ENCODE results near the gene MYT1.
"Not testable (repeated sequence)": the region's sequence is repeated elsewhere in the genome, so short reads cannot be mapped to it uniquely, and the experiment has no call there.

The MYT1 gene

DNA sequence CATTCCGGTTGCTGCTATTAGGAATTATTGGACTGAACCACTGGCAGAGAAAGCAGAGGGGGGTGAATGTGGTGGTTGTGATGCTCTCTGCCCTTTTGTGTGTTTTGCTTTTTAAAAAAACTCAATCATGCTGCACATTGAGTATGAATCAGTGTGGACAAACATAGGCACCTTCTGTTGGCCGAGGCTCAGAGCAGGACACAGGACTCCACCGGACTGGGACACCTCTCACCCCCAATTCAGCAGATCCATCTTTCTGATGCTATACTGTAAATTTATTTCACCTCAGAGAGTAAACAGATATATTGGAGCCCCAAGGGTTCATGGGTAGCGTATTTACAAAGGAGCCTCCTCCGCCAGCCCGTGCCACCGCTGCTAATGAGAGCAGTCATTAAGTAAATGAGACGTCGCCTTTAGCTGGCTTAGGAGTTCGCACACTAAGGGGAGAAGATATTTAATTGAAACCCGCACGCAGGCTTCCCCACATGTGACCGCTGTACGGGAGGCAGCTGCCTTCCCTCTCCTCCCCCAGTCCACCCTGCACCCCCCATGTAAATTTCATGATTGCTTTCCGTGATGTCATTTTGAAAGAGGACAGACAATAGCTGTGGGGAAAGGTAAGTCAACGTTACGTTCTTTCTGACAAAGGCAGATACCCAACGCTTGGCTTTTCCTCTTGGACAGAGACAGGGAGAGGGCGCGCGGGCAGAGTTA is at the start of gene MYT1:
MYT1 (plus strand) TSS at position 330 of the 714 bp plus-strand sequence. CDS start 34,410 bp downstream, outside the sequence.
- no peak for DNase-seq

DNA sequence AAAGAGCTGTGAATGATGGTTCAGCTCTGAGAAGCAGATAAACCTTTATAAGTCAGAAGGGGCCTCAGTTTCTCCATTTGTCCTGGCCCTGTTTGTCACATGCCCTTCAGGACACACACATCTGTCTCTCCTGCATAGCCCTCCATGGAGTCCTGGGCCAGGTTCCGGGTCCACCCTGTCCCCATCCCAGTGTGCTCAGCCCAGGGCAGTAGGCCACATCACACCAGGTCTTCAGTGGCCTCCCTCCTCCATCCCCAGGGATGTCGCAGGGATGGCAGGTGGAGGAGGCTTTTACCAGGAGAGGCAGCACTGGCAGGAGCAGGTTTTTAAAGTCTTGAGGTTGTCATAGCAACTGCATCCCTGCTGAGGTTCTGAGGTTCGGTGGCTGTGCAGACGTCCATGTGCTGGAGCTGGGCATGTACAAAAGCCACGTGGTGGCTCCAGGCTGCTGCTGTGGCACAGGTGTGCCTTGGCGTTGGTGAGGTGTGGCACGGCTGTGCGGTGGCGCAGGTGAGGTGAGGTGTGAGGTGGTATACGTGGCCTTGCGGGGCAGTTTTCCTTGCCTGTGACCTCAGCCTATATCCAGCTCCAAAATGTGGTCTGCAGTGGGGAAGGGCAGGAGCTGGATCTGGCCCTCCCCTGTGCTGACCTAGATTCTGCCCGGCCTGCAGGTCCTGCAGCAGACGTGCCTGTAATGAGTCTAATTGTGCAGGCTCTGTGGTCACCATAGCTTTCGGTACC is 48.9 kb upstream of the MYT1 start:
- DNase-seq, result peak; percentile 18

DNA sequence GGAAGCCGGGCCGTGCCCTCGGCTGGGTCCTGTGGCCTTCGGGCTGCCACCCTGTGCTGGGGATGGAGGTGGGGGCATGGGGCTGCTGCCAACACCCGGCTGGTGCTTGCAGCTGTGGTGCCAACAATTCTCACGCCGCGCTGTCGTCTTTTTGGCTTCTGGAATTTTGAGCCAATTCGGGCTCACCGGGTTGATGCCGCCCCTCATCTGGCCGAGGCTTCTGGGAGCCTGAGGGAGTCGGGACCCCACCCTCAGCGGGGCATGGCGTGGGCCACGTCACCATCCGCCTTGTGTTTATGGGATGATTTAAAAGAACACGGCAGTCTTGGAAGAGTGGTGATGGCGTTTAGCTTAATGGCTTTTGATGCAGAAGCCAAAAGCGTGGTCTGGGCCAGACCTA is 48.2 kb upstream of the MYT1 start:
- DNase-seq, result peak; percentile 29

DNA sequence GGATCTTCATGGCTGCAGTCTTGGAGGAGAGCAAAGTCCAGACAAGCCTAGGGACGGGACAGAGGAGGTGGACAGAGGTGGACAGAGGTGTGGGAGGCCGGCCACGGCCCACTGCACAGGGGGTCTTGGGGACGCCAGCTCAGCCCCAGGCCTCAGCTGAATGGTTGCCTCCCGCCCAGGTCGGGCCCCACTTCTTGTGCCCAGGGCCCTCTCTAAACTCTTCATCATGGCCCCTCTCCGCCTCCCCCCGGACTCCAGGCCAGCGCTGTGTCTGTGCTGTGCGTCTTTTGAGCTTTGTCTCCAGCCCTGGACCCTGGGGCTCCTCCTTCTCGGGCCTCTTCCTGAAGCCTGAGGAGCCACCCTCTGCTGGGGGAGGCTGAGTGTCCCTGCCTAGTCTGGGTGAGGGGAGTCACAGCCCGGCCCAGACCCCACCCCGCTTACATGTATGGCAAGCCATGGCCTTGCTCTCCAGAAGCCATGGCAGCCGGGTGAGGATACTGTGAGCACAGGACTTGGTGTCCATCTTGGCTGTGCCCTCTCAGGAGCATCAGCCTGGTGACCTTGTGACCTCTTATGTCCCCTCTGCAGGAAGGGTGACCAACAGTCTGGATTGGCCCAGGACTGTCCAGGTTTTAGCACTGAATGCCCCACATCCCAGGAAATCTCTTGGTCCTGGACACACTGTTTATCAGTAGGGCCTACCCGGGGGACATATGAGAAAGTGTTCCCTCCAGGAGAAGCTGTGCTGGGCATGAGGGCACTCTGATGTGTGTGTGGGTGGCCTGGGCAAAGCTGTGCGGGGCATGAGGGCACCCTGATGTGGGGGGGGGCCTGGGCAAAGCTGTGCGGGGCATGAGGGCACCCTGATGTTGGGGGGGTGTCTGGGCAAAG is 47.5 kb upstream of the MYT1 start:
- DNase-seq, result peak; percentile 10

DNA sequence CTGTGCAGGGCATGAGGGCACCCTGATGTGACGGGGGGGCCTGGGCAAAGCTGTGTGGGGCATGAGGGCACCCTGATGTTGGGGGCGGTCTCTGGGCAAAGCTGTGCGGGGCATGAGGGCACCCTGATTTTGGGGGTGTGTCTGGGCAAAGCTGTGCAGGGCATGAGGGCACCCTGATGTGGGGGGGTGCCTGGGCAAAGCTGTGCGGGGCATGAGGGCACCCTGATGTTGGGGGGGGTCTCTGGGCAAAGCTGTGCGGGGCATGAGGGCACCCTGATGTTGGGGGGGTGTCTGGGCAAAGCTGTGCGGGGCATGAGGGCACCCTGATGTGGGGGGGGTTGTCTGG is 46.8 kb upstream of the MYT1 start:
- peak; percentile 3 for DNase-seq

DNA sequence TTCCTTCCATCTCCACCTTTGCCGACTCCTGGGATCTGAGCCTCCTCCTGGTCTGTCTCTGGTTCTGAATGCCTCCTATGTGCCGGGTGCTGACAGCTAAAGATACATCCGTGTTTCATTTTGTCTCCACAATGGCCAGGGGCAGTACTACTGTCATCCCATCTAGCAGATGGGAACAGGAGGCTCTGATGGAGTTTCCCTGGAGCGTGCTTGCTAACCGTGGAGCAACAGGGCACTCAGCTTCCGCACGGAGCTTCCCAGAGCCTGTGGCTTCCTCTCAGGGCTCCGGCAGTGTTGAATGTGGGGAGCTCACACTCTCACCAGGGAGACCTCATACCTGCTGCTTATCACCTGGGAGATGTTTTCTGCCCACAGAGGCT is 45.0 kb upstream of the MYT1 start:
- DNase-seq, result peak; percentile 21

DNA sequence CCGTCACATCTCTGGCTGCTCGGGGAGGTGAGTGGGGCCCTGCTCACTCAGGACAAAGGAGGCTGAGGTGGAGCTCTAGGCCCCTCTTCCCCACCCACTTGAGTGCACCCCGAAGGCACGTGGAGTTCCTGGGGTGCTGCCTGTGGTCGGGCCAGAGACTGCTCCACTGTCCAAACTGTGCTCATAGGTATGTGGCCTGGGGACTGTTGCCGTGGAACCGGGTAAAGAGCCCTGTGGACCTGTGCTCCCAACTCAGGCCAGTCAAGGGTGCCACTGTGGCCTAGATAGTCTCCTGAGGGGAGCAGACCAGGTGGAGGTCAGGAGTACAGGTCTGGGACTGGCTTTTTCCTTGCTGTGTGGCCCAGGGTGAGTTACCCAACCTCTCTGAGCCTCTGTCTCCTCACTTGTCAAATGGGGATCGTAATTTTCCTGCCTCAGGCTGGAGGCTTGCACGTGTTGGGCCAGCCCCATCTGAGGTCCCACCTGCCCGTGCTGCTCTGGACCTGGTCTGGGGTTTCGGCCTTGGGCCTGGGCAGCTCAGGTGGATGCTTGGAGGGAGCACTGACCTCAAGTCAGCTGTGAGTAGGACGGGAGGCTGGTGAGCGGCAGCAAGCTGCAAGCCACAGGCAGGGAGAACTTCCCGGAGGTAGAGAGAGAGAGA is 44.4 kb upstream of the MYT1 start:
- DNase-seq, result peak; percentile 28

DNA sequence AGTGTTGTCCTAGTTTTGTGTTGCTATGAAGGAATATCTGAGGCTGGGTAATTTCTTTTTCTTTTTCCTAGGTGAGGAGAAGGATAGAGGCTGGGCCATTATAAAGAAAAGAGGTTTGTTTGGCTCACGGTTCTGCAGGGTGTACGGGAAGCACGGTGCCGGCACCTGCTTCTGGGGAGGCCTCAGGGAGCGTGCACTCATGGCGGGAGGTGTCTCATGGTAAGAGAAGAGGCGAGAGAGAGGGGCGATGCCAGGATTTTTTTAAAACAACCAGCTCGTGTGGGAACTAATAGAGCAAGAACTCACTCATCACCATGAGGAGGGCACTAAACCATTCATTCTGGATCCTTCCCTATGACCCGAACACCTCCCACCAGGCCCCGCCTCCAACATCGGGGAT is 42.7 kb upstream of the MYT1 start:
- DNase-seq, result peak; percentile 18

DNA sequence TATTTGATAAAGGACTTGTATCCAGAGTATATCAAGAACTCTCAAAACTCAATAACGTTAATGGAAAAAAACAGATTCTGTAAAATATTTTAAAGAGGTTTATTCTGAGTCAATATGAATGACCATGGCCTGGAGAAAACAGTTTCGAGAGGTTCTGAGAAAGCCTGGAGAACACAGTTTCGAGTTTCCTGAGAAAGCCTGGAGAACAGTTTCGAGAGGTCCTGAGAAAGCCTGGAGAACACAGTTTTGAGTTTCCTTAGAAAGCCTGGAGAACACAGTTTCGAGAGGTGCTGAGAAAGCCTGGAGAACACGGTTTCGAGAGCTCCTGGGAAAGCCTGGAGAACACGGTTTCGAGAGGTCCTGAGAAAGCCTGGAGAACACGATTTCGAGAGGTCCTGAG is 41.3 kb upstream of the MYT1 start:
- not testable (repeated sequence) for DNase-seq

DNA sequence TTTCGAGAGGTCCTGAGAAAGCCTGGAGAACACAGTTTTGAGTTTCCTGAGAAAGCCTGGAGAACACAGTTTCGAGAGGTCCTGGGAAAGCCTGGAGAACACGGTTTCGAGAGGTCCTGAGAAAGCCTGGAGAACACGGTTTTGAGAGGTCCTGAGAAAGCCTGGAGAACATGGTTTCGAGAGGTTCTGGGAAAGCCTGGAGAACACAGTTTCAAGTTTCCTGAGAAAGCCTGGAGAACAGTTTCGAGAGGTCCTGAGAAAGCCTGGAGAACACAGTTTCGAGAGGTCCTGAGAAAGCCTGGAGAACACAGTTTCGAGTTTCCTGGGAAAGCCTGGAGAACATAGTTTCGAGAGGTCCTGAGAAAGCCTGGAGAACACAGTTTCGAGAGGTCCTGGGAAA is 40.7 kb upstream of the MYT1 start:
- DNase-seq, result not testable (repeated sequence)

DNA sequence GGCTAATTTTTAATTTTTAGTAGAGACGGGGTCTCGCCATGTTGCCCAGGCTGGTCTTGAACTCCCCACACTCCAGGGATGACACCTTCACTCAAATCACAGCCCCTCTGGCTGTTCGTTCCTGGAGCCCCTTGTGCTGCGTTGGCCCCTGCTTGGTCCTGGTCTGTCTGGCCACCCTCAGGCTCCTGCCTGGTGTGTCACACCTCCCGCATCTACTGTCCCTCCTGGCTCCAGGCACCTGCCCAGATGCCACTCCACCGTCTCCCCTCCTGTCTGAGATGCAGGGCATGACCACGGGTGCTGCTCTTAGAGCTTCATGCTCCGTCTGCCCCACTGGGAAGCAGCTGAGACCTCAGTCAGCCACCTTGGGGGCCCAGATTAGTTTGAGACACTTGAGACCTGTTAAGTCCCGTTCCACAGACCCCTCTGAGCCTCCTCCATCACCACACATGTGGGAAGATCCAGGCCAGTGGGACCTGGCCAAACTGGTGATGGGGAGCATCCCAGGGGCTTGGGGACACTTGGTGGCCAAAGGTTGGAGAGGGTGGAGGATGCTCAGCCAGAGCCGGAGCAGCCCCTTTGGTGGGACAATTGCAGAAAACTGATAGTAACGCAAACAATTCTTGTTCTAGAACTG is 35.0 kb upstream of the MYT1 start:
- DNase-seq, result peak; percentile 15

DNA sequence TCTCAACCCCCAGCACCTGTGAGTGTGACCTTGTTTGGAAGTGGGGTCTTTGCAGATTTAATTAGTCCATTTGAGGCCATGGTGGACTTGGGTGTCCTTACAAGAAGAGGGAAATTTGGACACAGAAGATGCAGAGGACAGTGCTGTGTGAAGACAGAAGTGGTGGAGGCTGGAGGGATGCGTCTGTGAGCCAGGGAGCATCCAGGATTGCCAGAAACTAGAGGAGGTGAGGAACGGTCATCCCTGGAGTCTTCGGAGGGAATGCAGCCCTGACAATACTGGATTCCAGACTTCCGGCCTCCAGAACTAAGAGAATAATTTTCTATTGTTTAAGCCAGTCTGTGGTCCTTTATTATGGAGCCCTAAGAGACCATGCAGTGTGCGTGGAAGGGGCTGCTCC is 34.0 kb upstream of the MYT1 start:
- DNase-seq, result peak; percentile 5

DNA sequence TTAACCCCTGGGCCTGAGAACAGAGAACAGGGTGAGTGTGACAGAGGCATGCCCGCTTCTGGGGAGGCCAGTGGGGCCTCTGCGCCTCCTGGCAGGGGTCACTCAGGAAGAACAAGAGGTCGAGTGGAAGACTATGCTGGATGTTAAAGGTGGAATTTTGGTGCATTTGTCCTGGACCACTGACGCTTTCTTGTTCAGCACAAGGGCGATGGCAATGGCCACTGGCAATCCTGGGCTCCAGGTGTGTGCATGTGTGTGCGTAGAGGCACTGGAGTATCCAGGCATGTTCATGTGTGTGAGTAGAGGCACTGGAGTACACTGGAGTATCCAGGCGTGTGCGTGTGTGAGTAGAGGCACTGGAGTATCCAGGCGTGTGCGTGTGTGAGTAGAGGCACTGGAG is 33.4 kb upstream of the MYT1 start:
- peak; percentile 10 for DNase-seq

DNA sequence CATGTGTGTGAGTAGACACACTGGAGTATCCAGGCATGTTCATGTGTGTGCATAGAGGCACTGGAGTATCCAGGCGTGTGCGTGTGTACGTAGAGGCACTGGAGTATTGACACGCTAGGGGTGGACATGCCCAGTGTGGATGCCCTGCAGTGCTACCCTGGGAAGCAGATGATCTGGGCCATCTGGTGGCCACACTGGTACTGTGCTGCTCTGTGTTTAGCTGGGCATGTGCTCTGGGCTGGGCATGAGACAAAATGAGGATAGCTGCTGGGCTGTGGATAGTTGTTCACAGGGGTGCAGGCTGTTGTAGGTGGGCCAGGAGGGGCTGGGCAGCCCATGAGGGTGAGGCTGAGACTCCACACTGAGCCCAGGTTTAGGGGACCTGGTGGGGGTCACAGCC is 32.8 kb upstream of the MYT1 start:
- DNase-seq, result peak; percentile 26

DNA sequence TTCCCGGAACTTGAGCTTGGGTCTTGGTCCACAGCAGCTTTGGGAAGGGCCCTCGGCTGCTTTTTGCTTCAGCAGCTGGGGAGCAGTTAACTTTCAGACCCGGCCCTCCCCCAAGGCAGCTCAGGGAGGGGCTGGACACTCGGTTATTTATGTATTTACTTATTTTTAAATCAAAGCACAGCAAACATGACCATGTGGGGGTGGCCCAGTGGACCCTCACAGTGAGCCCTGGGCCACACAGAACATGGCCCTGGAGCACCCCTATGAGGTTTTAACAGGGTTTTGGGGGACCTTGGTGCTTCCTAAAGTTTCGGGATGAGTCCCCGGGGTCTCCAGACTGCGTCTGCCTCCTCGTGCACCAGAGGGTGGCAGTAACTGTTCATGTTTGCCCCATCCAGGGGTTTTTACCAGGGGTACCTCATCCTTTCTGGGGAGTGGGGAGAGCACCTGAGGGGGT is 30.3 kb upstream of the MYT1 start:
- peak; percentile 10 for DNase-seq

DNA sequence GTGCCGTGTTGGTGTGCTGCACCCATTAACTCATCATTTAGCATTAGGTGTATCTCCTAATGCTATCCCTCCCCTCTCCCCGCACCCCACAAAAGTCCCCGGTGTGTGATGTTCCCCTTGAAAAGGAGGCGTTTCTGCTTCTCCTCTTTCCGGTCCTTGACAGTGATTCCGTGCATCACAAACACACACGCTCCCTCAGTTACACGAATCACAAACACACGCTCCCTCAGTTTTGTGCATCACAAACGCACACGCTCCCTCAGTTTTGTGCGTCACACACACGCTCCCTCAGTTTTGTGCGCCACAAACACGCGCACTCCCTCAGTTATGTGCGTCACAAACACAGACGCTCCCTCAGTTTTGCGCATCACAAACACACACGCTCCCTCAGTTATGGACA is 29.5 kb upstream of the MYT1 start:
- DNase-seq, result not testable (repeated sequence)

DNA sequence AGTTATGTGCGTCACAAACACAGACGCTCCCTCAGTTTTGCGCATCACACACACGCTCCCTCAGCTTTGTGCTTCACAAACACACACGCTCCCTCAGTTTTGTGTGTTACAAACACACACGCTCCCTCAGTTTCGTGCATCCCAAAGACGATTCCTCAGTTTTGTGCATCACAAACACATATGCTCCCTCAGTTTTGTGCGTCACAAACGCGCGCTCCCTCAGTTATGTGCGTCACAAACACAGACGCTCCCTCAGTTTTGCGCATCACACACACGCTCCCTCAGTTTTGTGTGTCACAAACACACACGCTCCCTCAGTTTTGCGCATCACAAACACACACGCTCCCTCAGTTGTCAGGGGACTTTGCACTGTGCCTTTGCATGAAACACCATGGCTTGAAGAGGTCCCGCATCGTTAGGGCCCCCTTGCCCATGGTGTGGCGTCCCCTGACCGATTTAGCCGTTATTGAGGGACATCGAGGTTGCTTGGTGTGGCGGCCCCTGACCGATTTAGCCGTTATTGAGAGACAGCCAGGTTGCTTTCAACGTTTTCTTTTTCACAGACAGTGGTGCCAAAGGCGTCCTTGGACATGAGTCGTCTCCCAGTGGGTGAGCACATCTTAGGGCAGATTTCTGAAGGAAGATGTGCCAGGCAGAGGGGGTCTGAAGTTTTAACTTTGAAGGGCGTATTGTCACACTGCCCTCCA is 28.1 kb upstream of the MYT1 start:
- DNase-seq, result no peak

DNA sequence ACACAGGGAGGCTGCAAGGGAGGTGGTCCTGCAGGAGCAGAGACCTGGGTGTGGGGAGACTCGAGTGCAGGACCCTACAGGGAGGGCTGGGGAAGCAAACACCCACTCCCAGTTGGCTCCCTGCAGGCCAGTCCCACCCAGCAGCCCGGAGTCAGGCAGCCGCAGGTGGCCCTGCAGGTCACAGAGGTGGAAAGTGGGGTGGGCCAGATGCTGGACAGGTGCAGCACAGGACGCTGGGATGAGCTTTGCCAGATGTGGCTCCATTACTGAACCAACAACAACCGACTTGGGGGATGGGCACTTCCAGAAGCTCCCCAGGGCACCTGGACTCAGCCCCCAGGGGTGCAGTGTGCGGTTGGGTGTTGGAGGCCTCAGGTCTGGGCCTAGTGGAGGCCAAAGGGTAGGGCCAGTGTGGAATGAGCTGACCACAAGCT is 26.6 kb upstream of the MYT1 start:
- peak; percentile 10 for DNase-seq

DNA sequence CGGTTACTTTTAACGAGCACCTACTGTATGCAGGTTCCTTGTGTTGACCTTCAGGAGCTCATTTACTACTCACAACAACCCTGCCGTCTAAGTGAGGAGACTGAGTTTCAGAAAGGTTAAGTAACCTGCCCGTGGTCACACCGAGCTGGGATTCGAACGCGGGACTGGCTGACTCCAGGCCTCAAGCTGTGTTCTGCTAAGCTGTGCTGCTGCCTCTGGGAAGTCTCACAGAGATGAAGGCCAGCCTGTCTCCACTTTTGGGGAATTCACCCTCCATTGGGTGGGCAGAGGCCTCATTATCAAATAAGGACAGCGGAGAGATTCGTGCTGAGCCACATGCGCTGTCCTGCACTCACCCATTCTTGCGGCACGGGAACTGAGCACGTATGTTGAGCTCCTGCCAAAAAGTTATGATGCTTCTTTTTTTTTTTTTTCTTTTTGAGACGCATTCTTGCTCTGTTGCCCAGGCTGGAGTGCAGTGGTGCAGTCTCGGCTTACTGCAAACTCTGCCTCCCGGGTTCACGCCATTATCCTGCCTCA is 25.9 kb upstream of the MYT1 start:
- DNase-seq, result no peak

DNA sequence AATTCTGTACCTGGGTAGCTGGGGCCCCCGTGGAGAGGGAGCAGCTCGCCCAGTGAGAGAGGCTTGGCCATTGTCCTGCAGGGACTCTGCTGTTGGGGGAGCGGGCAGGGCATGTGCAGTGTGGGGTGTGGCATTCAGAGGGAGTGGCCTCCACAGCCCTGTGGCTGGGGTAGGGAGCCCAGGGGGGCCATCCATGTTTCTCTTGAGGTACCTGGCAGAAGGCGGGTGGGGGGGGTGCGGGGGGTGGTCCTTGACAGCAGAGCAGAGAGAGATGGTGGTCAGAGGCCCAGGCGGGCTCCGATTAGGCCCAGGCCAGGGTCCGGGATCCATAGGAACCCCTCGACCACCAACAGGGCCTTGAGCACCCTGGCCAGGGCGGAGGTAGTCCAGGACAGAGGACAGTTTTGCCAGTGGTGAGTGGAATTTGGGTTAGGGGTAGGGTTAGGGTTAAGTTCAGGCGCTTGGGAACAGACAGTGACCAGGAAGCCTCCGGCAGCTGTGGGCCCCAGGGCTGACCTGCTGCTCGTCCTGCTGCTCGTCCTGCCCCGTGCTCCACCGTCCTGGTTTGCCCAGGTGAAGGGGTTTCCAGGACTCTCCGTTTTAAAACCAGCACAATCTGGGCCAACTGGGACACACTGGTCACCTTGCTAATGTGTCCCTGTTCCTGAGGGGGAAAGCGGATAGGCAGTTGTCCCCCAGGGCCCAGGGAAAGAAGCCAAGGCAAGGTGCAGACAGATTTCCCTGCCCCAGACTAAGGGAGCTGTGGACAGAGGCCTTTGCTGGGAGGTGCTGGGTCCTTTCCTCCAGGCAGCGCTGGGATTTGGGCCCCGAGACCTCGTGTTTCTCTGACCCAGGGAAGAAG is 24.8 kb upstream of the MYT1 start:
- DNase-seq, result no peak
